Measurements from ENCODE around the gene RAD51B.

The RAD51B gene

DNA sequence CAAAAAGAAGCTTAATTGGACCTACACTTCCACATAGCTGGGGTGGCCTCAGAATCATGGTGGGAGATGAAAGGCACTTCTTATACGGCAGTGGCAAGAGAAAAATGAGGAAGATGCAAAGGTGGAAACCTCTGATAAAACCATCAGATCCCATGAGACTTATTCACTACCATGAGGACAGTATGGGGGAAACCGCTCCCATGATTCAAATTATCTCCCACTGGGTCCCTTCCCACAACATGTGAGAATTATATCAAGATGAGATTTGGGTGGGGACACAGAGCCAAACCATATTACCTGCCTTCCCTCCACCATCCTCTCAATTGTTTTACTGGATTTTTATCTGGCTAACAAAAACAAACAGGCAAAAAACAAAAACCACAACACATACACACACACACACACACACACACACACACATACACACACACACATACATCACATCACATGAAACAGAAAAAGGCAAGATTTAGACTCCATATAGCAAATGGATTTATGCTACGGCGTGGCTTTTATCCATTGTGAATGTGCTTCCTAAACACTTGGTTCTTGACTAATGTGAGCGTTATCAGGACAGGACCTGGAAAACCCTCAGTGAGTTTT lies 906.6 kb downstream of the RAD51B start:
- no peak for DNase-seq

DNA sequence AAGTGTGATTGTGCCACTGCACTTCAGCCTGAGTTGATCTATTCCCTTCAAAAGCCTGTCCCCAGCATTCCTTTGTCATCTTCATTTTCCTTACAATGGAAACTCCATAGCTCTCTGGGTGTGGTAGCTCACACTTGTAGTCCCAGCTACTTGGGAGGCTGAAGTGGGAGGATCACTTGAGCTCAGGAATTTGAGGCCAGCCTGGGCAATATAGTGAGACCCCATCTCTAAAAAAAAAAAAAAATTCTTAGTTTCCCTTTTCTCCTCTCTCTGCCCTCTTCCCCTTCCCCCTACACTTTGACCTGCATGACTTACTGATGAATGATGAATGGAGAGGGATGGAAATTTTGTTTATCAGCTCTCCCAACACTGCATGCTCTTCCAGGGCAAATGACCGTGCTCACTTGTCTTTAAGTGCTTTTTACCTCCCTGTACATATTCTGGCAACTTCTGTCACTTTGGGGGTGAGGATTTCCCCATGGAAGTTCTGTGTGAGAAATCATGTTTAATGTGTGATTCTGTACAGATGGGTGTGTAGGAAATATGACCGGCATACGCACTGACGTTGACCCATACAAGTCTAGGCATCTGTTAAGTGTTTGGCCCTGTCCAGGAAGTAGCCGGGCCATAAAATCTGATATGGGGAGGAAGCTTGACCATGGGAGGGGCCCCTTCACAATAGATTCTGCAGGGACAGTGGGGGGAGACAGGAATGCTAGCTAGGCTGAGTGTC lies 907.9 kb downstream of the RAD51B start:
- no peak for DNase-seq

DNA sequence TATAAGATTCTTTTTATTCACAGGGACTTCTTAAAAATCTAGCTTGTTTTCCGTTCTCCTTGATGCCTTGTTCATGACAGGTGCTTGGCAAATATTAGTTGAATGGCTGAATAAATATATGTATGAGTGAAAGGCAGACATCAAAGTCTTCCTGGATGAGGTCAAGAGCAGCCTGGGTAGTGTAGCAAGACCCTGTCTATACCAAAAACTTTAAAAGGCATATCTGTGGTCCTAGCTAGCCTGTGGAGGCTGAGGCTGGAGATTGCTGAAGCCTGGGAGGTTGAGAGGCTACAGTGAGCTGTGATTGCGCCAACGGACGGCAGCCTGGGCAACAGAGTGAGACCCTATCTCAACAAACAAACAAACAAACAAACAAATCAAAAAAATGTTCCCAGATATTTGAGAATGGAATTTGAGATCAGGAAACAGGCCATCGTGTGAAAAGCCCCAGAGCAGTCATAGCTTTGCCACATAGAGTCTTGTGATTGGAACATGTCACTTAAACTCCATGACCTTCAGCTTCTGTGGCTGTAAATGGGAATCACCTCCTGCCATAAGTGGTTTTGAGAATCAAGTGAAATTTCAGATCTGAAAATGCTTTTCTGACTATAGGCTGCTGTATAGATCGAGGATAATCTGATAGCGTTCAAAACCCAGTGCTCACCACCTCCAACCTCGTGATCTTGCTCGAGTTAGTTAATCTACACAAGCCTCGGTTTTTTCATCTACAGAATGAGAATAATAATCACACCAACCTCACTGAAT lies 908.9 kb downstream of the RAD51B start:
- no peak for DNase-seq

DNA sequence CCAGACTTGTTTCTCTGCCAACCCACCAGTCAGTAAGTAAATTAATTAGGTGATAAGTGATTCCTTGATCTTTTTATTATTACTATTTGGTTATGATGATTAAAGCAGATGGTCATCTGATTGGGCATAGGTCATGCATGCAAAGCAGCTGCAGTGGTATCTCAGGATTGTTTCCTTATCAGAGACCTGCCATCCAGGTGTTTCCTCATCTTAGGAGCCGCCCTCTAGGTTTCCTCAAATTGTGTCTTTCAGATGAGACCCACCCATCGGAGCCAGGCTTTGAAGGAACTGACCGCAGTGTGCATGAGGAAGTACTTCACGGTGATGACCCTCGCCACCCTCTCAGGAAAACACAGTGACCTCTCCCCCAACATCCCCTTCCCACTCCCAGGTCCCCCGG lies 910.0 kb downstream of the RAD51B start:
- no peak for DNase-seq

DNA sequence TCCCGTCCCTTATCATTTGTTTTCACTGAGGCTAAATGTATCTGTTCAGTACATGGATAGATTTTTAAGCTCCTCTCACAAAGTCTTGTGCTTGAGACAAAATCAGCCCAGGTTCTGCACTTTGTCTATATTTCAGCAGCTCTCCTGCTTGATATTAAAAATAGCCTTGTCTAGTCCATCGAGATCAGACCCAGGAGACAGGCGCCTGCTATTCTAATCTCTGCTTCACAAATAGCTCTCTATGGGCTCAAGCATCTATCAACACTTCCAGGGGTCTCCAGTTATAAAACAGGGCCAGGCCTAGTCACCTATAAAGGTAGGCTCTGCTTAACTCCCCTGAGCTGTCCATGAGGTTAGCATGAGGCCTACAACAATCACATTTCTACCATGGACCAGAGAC lies 910.8 kb downstream of the RAD51B start:
- no peak for DNase-seq

DNA sequence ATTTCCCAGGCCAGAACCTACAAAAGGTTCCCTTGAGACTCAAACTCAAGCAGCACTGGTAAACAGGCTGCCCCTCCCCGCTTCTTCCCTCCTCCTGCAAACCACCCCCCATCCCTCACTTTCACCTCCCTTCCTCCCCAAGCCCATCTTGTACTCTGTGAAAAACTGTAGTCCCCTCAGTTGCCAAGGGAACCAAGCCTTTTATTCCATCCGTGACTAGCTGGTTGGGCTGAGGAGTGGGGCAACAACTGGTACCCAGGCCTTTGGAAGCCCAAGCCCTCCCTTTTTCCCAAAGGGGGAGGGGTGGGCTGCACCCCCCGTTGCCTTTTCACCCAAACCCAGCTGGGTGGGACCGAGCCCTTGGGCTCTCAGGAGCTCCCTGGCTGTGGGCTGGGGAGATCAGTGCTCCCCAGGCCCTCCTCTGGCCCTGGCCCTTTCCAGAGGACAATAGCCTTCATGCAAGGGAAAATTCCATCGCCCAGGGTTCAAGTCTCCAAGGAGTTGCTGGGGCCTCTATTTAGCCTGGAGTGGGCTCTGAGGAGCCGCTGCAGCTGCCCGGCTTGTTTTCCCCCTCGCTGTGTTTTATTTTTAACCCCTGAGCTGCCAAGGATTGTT lies 911.3 kb downstream of the RAD51B start:
- DNase-seq, result no peak

DNA sequence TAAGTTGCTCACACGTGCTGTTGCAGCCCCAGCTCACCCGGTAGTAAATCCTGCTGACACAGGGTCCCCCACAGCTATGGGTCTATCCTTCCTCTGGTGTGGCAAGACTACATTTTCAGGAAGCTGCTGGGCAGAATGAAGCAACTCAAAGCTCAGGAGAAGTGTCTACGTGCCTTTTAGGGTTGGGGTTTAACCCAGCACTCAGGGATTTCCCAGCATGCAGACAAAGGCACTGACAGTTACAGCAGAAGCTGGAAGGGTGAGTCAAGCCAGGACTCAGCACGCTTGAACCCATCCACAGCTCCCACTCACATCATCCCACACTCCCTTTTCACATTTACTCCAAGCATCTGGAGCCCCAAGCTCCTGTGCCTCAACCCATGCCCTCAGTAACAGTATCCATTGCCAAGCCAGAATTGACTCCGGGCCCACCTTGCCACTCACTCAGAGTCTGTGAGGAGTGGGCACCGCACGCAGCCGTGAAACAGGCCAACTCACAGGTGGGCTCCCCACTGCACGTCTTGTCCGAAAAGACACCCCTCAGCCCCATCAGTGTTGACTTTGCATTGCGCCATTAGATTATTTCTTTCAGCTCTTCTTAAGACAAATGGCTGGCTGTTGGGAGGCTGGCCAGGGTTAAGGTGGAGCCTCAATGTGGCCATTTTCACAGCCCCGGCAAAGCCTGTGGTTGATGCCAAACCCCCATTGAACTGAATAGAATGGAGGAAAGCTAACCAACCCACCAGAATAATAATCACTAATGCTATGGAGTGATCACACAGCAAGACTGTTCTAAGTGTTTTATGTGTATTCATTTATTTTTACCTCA lies 913.7 kb downstream of the RAD51B start:
- DNase-seq, result no peak

DNA sequence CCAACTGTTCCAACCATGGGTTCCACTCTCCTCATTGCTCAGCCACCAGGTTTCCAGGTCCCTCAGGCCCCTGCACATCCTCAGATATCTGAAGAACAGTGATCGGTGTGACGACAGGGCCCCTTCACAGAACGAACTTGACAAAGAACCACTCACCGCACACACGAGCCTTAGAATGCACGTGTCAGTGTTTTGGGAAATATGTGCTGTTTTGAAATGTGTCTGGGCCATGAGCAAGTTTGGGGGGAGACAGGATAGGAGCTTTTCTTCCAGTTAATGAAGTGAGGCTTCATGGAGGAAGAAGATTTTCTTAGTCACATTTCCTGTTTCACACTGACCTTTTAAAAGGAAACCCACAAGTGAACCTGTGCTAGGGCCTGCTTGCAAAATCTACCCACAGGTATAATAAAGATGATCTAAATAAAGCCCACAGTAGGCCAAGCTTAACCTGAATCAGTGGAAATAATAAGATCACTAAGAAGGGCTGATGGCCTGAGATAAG lies 914.7 kb downstream of the RAD51B start:
- no peak for DNase-seq

DNA sequence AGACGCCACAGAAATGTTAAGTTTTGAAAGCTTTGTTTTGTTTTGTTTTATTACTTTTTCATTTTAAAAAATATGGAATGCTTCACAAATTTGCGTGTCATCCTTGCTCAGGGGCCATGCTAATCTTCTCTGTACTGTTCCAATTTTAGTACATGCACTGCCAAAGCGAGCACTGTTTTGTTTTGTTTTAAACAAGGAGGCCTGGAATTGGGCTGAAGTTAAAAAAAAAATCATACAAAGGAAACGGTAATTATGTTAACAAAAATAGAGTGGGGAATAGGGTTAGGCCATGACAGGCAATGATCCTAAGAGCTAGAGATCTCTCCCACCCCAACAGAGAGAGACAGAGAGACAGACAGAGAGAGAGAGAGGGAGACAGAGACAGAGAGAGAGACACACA lies 916.3 kb downstream of the RAD51B start:
- no peak for DNase-seq

DNA sequence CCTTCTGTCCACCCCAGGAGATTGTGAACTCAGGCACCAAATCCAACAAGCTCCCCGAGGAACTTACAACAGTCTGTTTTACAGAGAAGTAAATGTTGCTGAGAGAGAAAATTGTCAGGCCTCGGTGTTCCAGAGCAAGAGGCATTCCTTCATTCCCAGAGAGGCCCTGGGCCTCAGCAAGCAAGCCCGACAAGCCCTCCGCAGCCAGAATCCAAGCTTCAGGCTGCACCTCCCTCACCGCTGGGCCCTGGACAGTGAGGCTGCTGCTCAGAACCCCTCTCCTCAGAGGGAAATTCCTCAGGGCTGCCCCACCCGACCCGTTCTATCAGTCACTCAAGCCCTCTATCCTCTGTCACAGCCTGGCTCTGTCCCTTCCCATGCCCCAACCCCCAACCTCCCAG lies 916.9 kb downstream of the RAD51B start:
- no peak for DNase-seq

DNA sequence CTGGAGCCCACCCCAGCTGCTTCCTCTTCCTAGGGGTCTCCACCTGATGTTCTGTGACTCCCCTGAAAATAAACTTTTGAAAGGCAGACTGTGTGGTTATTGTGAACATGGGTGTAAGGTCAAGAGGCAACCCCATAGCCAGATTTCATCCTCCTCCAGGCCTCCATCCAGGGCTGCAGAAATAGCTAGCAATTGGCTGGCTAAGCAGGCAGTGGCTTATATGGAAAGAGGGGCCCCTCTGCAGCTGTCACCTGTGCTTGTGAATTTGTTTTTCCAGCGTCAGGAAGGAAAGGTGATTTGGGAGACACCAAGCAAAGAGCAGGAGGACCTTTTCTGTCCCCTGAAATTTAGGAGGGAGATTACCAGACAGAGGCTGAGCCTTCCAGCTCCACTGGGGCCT lies 917.5 kb downstream of the RAD51B start:
- no peak for DNase-seq

DNA sequence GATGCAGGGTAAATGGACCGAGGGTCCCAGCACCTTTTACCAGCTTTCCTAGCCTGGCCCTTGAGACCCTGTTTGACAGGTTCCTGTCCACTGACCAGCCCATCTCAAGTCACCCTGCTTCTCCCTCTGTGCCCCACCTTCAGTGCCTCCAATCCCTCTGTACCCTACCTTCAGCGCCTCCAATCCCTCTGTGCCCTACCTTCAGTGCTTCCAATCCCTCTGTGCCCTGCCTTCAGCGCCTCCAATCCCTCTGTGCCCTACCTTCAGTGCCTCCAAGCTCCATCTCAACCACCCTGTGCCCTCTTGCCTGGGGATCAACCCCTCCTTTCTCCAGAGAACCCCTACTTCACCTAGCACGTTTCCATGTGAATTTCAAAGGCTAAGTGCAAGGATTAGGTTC lies 919.0 kb downstream of the RAD51B start:
- no peak for DNase-seq

DNA sequence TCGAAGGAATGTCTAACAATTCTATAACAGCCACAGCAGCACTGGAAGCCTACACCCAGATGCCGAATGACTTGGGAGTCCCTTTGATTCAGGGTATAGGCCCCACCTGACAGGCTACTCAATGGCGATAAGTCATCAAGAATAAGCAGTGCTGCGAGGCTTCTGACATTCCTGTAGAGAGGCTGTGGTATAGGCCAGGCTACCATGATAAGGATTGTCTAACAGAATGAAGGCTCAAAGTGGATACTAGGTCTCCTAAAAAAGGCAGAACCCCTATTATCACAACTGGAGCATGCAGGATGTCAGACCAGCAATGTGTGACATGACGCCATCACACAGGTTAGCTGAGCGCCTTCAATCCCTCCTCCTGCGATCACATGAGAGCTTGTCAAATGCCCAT lies 920.1 kb downstream of the RAD51B start:
- no peak for DNase-seq

DNA sequence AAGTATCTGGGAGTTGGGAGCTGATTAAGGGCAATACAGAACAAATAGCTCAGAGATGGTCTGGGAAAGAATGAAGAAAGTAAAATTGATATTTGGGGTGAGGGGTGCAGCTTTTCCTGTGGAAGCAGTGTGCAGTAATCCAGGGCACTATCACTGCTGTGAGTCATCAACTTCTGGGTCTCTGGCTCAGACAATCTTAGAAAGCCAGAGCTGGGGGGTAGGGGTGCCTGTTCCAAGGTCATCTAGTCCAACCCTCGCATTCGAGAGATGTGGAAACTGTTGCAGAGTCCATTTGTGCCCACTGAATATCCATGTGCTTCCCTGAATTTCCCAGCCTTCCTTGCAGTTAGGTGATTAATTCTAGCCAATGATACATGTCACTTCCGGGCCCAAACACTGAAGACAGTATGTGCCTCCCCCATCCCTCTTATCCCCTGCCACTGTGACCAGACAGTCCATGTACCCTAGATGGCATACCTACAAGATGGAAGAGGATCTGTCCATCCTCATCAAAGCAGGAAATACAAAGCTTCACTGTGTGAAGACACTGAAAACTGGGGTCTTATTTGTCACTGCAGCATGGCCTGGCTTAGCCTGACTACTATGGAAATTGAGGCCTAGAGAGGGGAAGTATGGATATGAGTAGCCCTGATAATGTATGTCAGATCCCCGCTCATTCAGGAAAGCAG lies 921.4 kb downstream of the RAD51B start:
- DNase-seq, result no peak

DNA sequence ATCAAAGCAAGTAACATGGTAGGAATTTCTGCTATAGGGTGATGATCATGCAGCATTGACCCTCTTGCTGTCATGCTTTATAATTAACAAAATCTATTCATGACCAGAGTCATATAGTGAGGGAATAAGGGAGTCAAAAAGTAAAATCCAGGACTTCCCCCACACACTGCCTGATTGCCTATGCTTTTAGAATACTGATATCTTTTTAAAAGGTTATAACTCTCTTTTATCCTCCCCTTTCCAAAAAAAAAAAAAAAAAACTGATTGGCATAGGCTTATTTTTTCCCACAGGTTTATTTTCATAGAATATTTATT lies 921.9 kb downstream of the RAD51B start:
- DNase-seq, result no peak

DNA sequence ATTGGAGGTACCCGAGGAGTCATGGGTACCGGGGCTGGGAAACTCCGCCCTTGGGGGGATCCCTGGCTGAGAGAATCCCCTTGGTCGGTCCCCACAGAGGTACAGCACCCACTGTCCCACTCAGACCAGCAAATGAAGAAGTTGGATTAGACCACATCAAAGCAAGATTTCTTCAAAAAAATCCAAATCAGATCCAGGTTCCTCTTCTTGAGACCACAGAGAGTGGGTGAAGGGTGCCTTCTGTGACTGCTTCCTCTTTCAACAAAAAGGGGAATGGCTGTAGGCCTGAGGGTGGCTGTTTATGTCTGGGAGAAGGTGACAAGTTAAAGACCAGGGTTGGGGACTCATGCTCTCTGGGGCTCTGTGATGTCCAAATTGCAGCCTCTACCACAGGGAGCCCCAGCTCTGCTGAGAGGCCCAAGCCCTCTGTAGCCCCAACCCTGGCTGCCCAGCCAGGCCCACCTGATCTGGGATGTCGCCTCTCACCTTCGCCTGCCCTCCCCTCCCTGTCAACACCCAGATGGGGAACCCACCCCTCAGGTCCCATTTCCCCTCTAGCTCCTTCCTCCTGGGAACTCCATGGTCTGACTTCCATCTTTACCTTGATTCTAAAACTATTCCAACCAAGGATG lies 922.4 kb downstream of the RAD51B start:
- DNase-seq, result no peak

DNA sequence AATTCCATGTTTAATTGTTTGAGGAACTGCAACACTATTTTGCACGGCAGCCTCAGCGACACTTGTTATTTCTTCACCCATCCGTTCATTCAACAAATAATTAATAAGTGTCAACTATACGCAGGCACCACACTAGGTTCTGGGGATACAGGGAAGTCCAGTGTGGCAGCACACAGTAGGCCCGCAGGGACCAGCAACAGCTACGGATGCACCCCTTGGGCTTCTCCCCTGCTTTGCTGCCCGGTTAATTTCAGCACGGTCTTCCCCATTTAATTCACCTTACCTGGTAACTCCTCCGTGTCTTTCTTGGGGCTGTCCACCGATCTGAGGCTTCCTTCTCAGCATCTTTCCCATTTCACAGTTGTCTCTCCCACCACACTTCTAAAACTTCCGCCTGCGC lies 925.0 kb downstream of the RAD51B start:
- no peak for DNase-seq

DNA sequence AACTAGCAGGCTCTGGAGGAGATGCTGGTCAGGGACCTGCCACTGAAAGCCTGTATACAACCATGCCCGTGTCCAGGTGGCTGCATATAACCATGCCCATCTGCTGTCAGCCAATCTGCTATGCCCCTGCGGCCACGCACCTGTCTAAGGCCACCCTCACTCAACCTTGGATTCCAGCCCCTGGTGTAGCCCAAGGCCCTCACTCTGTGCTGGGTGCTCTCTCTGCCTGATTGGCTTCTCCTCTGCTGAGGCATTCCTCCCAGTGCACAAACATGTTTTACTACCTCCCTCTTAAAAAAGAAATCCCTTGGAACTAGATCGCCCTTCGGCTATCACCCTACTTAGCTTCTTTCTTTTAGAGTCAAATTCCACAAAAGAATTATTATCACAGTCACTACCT lies 927.8 kb downstream of the RAD51B start:
- DNase-seq, result no peak

DNA sequence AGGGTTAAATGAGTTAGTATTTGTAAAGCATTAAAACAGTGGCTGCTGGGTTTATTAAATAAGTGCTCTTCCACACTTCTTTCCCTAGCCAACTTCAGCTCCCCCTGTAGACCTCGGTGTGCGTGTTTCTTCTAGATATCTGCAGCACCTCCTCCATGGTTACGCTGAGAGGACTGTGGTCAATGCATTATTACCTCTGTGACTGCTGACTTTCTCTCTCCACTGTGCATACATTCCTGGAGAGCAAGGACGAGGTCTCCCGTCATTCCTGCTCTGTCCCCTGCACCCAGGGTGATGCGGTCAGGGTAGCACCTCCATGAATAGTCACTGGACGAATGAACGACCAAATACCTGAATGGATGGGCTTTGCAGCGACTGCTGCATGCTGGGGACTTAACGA lies 928.7 kb downstream of the RAD51B start:
- DNase-seq, result no peak

DNA sequence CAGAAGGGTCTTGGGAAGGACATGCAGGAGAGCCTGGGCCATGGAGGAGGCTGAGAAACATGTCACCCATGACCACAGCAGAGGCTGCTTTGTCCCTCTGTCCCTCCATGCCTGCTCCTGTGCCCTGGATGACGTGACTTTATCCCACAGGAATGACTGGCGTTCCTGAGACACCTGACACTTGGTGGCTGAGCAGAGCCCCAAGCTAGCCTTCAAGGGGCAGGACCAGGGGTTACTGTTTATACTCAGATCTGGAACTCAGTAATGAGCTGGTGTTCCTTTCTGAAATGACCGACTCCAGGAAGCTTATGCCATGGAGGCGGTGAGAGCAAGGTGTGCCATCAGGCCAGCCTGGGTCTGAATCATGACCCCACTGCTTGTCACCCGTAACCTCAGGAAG lies 929.1 kb downstream of the RAD51B start:
- DNase-seq, result no peak
